Lung (tissue), 12 donors: ENCODE results near the gene LURAP1L. TPM values are rescaled to one million over a fixed set of nuclear protein-coding genes. Genes with fewer than 3 reads are reported as not detected.

ENCODE experiments used
- ATAC-seq: fragments of 200-7000 bp; cut with Tn5 transposase; one replicate; pipeline ENCODE4 v1.9.1; 2020; ENCODE audit warnings: moderate number of reproducible peaks; ENCODE audit not compliant: insufficient read depth, low FRiP score
- DNase-seq, 3 donors: peaks; one replicate each; pipeline ENCODE4 v3.0.0-alpha.2; 2013 to 2017
- H3K27ac ChIP-seq, 2 donors: one replicate each; pipeline ENCODE4 v1.5.1; 2013; ENCODE audit warnings: mild to moderate bottlenecking in 2 of 2, moderate library complexity in 2 of 2, control low read depth in 1 of 2, inconsistent platforms in 1 of 2, low read depth in 1 of 2, low read length in 1 of 2
- H3K27me3 ChIP-seq, 3 donors: one replicate each; pipeline ENCODE4 v1.5.1; 2013; ENCODE audit warnings: low read length in 2 of 3; ENCODE audit not compliant: control insufficient read depth in 3 of 3, insufficient read depth in 3 of 3
- H3K36me3 ChIP-seq, 4 donors: one replicate each; pipeline ENCODE4 v1.5.1; 2013; ENCODE audit warnings: low read length in 4 of 4, mild to moderate bottlenecking in 1 of 4, moderate library complexity in 1 of 4; ENCODE audit not compliant: control insufficient read depth in 4 of 4, insufficient read depth in 4 of 4
- H3K4me1 ChIP-seq, 5 donors: one replicate each; pipeline ENCODE4 v1.5.1; 2013; ENCODE audit warnings: low read length in 5 of 5, mild to moderate bottlenecking in 2 of 5, moderate library complexity in 1 of 5; ENCODE audit not compliant: control insufficient read depth in 5 of 5, insufficient read depth in 5 of 5
- H3K4me3 ChIP-seq: one replicate; pipeline ENCODE4 v1.5.1; 2013; ENCODE audit warnings: mild to moderate bottlenecking, control low read depth, moderate library complexity
- H3K9ac ChIP-seq, 2 donors: one replicate each; pipeline ENCODE4 v1.5.1; 2013; ENCODE audit warnings: low read length in 2 of 2, control low read depth in 1 of 2; ENCODE audit not compliant: insufficient read depth in 1 of 2
- H3K9me3 ChIP-seq, 4 donors: one replicate each; pipeline ENCODE4 v1.5.1; 2013; ENCODE audit warnings: low read length in 3 of 4, mild to moderate bottlenecking in 1 of 4, moderate library complexity in 1 of 4; ENCODE audit not compliant: control insufficient read depth in 4 of 4, insufficient read depth in 3 of 4
- WGBS, 2 donors: extraction: QIAGEN DNeasy Blood & Tissue Kit; methylation state at CpG; one replicate each; pipeline ENCODE4 v1.1.7; 2013; 5-methylcytosine and 5-hydroxymethylcytosine counted together
- polyA plus RNA-seq, 2 donors: library from polyadenylated mRNA; stranded (reverse); fragments of 200-250 nt; gene quantifications; one replicate each; pipeline ENCODE4 v1.2.1, GENCODE V29; 2013
- total RNA-seq, 2 donors: library from RNA; depleted of rRNA in 1 of 2; stranded (reverse); fragments of >200 nt in 1 of 2; gene quantifications; one replicate each; pipeline ENCODE4 v1.2.1, GENCODE V29; 2014 to 2021
- TF ChIP-seq, protein P1 (sequence below): IDR thresholded peaks from 2 replicates; pipeline ENCODE4 v1.5.1; 2012; ENCODE audit warnings: mild to moderate bottlenecking; ENCODE audit errors: control extremely low read depth, extremely low read depth
- donor health status: control.
- donor health status: control.
- donor health status: Bipolar disorder and iron deficiency.
- donor health status: healthy.
- donor health status: DM: yes; HTN: yes; CAD: no.

LURAP1L gene
- total and polyA plus RNA-seq, 4 donors = 24.9 to 104 (median 30.1) TPM

GRCh38 chr9:12771891-12772290, 2.9 kb upstream of the LURAP1L start:
- 40 to 52% methylated on average over 3 of the region's 3 CpGs for WGBS, 2 donors
- H3K27ac ChIP-seq = no peak overlapping the region
- ATAC-seq = no peak
- DNase-seq = peak in 1 of 3 donors; percentile 31
- TF ChIP-seq, protein P1, sequence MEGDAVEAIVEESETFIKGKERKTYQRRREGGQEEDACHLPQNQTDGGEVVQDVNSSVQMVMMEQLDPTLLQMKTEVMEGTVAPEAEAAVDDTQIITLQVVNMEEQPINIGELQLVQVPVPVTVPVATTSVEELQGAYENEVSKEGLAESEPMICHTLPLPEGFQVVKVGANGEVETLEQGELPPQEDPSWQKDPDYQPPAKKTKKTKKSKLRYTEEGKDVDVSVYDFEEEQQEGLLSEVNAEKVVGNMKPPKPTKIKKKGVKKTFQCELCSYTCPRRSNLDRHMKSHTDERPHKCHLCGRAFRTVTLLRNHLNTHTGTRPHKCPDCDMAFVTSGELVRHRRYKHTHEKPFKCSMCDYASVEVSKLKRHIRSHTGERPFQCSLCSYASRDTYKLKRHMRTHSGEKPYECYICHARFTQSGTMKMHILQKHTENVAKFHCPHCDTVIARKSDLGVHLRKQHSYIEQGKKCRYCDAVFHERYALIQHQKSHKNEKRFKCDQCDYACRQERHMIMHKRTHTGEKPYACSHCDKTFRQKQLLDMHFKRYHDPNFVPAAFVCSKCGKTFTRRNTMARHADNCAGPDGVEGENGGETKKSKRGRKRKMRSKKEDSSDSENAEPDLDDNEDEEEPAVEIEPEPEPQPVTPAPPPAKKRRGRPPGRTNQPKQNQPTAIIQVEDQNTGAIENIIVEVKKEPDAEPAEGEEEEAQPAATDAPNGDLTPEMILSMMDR = no peak
- peaks cover 0 to 12% (median 1%) of the 10 kb centered on the region in 4 donors for H3K36me3 ChIP-seq
- no peaks in the 10 kb centered on the region for H3K9me3 ChIP-seq
- no peaks in the 10 kb centered on the region for H3K27me3 ChIP-seq
- peaks cover 0 to 30% (median 0%) of the 10 kb centered on the region in 5 donors for H3K4me1 ChIP-seq
- no peak overlapping the region for H3K4me3 ChIP-seq
- peak overlapping the region in 1 of 2 donors; percentile 19 for H3K9ac ChIP-seq

- H3K27me3 ChIP-seq = no peaks in the 10 kb centered on the region
- no peak for ATAC-seq
- H3K4me1 ChIP-seq = peaks cover 0 to 36% (median 0%) of the 10 kb centered on the region in 5 donors
- peaks cover 0 to 29% (median 9%) of the 10 kb centered on the region in 4 donors for H3K36me3 ChIP-seq
- H3K4me3 ChIP-seq = no peak overlapping the region
- no peak overlapping the region for H3K27ac ChIP-seq
- no peak overlapping the region for H3K9ac ChIP-seq
- H3K9me3 ChIP-seq = no peaks in the 10 kb centered on the region
- peak in 2 of 3 donors; percentile 76 to 90 for DNase-seq
- WGBS, 2 donors = 68 to 73% methylated on average over 2 of the region's 2 CpGs
- TF ChIP-seq, protein P1 = no peak
These were observed 1.3 kb upstream of the LURAP1L start for GRCh38 chr9:12773562-12773961.

DNA sequence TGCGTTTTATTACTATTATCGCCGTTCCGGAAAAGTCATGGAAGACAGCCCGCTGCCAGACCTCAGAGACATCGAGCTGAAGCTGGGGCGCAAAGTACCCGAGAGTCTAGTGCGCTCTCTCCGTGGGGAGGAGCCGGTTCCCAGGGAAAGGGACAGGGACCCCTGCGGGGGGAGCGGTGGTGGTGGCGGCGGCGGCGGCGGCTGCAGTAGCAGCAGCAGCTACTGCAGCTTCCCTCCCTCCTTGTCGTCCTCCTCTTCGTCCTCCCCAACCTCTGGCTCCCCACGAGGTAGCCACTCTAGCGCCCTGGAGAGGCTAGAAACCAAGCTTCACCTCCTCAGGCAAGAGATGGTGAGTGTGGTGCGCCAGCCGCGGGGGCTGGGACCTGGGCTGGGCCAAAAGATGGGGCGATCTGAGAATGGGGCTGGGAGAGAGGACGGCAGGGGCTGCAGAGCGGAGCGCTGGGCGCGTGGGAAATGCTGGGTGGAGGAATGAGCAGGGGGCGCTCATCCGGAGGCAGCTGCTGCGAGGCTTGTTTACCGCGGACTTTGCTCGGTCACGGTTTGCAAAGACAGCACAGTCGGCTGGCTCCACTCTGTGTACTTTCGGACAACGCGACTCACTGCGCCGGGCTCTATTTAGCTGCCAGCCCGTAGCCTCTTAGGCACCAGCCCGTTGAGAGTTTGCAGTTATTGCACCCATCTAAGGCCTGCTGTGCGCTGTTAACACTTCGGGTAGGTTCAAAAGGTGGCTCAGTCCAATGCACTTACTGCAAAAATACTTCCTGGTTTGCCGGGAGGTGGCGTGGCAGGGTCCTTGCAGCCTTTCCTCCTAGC, 1.1 kb downstream of the LURAP1L start:
- Histone ChIP-seq H3K9ac (peak overlapping the region; percentile 74 to 99), H3K27ac (peak overlapping the region; percentile 50 to 94), H3K4me3 (peak overlapping the region; percentile 74), H3K9me3 (no peaks in the 10 kb centered on the region), H3K36me3 (peaks cover 0 to 44% (median 16%) of the 10 kb centered on the region in 4 donors), H3K4me1 (peaks cover 0 to 48% (median 2%) of the 10 kb centered on the region in 5 donors), H3K27me3 (no peaks in the 10 kb centered on the region)
- ATAC-seq (peak; percentile 89), DNase-seq (peak in 2 of 3 donors; percentile 81 to 84)
- WGBS, 2 donors = 0 to 1% methylated on average over 41 to 50 of the region's 50 CpGs
- TF ChIP-seq, protein P1 = no peak
